Activated T-helper 17 cell treated with anti-CD3 and anti-CD28 coated beads, Interleukin-2, amount 50 U/mL, for 72 hours (primary cell): ENCODE results near the gene NDUFS2. TPM values are rescaled to one million over a fixed set of nuclear protein-coding genes. Genes with fewer than 3 reads are reported as not detected.

Experiments used
- ATAC-seq: fragments of 150-1000 bp; cut with Tn5 transposase; replicated peaks from 2 replicates; pipeline ENCODE4 v1.10.0; 2021; ENCODE audit warnings: mild to moderate bottlenecking, moderate library complexity
- H3K27ac Mint-ChIP-seq: one replicate; pipeline ENCODE4 v1.8.0; 2022; ENCODE audit warnings: mixed read lengths
- H3K27me3 Mint-ChIP-seq: one replicate; pipeline ENCODE4 v1.8.0; 2022; ENCODE audit warnings: mixed read lengths
- H3K36me3 Mint-ChIP-seq: one replicate; pipeline ENCODE4 v1.8.0; 2022; ENCODE audit warnings: low read depth, mild to moderate bottlenecking, mixed read lengths
- H3K4me1 Mint-ChIP-seq: one replicate; pipeline ENCODE4 v1.8.0; 2022; ENCODE audit warnings: mixed read lengths
- H3K4me3 Mint-ChIP-seq: one replicate; pipeline ENCODE4 v1.8.0; 2022; ENCODE audit warnings: mild to moderate bottlenecking, mixed read lengths
- H3K9me3 Mint-ChIP-seq: one replicate; pipeline ENCODE4 v1.8.0; 2022; ENCODE audit warnings: mixed read lengths
- total RNA-seq, 2 donors: library from RNA; stranded (reverse); gene quantifications; one replicate each; pipeline ENCODE4 v1.2.3, GENCODE V29; 2022

The NDUFS2 gene
- total RNA-seq, 2 donors from 2014 or later: 96.5 to 102 TPM

GRCh38 chr1:161196521-161197451 lies 5.4 kb upstream of the NDUFS2 start:
- no peak for ATAC-seq
- no peaks in the 10 kb centered on the region for H3K9me3 Mint-ChIP-seq
- H3K4me3 Mint-ChIP-seq: no peak overlapping the region
- H3K27me3 Mint-ChIP-seq: no peaks in the 10 kb centered on the region
- H3K4me1 Mint-ChIP-seq: peaks cover 21% of the 10 kb centered on the region
- H3K27ac Mint-ChIP-seq: no peak overlapping the region
- no peaks in the 10 kb centered on the region for H3K36me3 Mint-ChIP-seq

GRCh38 chr1:161197560-161198193 lies 4.5 kb upstream of the NDUFS2 start:
- H3K4me3 Mint-ChIP-seq: no peak overlapping the region
- no peaks in the 10 kb centered on the region for H3K9me3 Mint-ChIP-seq
- ATAC-seq: no peak
- H3K4me1 Mint-ChIP-seq: peaks cover 16% of the 10 kb centered on the region
- no peaks in the 10 kb centered on the region for H3K27me3 Mint-ChIP-seq
- H3K27ac Mint-ChIP-seq: no peak overlapping the region
- H3K36me3 Mint-ChIP-seq: peaks cover 7% of the 10 kb centered on the region

DNA sequence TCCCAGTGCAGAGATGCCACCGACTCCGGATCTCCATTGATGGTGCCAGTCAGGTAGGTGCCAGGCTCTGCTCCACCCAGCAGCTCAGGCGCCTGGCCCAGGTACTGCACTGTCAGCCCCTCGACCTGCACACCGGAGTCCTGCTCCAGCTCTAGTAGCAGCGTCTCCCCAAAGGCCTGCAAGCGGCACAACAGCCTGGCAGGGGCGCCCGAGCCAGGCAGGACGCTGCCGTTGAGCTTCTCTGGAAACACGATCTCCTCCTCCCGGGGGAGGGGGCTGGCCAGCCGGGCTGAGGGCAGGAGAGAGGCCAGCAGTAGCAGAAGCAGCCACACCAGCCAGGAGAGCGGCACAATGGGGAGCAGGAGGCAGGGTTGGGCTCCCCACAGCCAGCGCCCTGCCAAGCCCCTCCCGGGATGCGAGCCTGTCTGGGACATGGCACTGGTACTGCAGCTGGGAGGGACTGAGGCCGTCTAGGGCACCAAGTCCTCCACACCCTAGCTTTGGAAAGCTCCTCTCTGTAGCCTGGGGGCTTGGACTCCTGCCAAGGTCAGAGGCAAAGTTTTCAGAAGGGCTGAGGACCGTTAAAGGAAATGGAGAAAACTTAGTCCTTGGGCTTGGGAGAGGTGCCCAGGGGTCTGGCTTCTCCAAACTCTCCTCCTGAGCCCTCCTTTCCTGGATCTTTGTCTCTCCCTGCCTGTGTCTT lies 3.8 kb upstream of the NDUFS2 start:
- ATAC-seq: no peak
- Mint-ChIP-seq H3K36me3 (peaks cover 11% of the 10 kb centered on the region), H3K27me3 (no peaks in the 10 kb centered on the region), H3K4me1 (peaks cover 15% of the 10 kb centered on the region), H3K27ac (peak overlapping the region; percentile 89), H3K9me3 (no peaks in the 10 kb centered on the region), H3K4me3 (no peak overlapping the region)

GRCh38 chr1:161198897-161199431 lies 3.2 kb upstream of the NDUFS2 start, which contains the start of gene ADAMTS4:
TSS of gene ADAMTS4 (minus strand) at chr1:161199054. CDS start at chr1:161198627, 427 bp downstream.
- Mint-ChIP-seq H3K27me3 (no peaks in the 10 kb centered on the region), H3K36me3 (peaks cover 17% of the 10 kb centered on the region), H3K4me3 (peak within 1 kb of the TSS; percentile 86), H3K27ac (peak within 1 kb of the TSS; percentile 89), H3K9me3 (no peaks in the 10 kb centered on the region), H3K4me1 (peaks cover 18% of the 10 kb centered on the region)
- no peak for ATAC-seq

GRCh38 chr1:161199506-161200139 lies 2.5 kb upstream of the NDUFS2 start:
- Mint-ChIP-seq H3K9me3 (no peaks in the 10 kb centered on the region), H3K4me3 (peak overlapping the region; percentile 86), H3K36me3 (peaks cover 24% of the 10 kb centered on the region), H3K4me1 (peaks cover 25% of the 10 kb centered on the region), H3K27me3 (no peaks in the 10 kb centered on the region), H3K27ac (peak overlapping the region; percentile 89)
- ATAC-seq: no peak

- ATAC-seq: peak; percentile 4
- H3K4me3 Mint-ChIP-seq: peak overlapping the region; percentile 86
Observed at GRCh38 chr1:161200421-161200991, 1.7 kb upstream of the NDUFS2 start.

DNA sequence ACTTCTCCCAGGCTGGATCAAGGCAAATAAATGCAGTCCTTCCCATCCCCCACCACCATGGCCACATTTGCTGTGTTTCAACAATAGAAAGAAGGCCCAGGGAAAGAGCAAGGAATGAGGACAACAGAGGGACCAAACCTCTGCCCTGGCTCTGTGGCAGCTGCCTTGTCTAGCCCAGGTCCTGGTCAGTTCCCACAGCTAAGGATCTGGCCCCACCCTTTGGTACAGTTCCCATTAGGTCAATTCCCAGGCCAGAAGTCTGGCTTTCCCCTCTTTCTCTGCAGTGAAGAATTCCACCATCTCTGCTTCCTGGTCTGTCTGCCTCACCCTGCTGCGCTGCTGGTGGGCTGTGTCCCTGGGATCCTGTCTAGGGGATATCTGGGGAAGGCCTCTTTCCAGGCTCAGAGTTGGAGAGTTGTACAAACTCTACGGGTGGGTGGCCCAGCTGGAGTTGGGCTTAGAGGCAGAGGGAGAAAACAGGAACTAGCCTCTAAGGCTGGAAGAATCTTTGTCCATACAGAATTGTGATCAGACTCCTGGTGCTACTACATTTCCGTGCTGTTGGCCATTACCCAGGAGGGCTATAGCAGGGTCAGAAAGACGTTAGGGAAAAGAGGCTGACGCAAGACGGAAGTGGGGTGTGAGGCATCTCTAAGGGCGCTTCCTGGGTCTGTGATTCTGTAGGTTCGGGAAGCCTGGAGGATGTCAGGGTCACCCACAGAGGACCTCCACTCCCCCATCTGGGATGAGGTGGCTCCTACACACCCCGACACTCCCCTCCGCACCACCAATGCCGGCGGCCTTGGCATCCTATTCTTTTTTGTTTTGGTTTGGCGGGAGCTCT lies 953 bp upstream of the NDUFS2 start:
- Mint-ChIP-seq H3K4me1 (peaks cover 31% of the 10 kb centered on the region), H3K27ac (peak overlapping the region; percentile 89), H3K9me3 (no peaks in the 10 kb centered on the region), H3K36me3 (peaks cover 40% of the 10 kb centered on the region), H3K4me3 (peak overlapping the region; percentile 86), H3K27me3 (no peaks in the 10 kb centered on the region)
- ATAC-seq: no peak

More at GRCh38 chr1:161200421-161200991, 1.7 kb upstream of the NDUFS2 start:
- Mint-ChIP-seq H3K9me3 (no peaks in the 10 kb centered on the region), H3K27ac (peak overlapping the region; percentile 89), H3K36me3 (peaks cover 32% of the 10 kb centered on the region), H3K4me1 (peaks cover 31% of the 10 kb centered on the region), H3K27me3 (no peaks in the 10 kb centered on the region)

GRCh38 chr1:161206411-161207140 lies 4.4 kb downstream of the NDUFS2 start:
- H3K4me1 Mint-ChIP-seq: peaks cover 21% of the 10 kb centered on the region
- H3K27me3 Mint-ChIP-seq: no peaks in the 10 kb centered on the region
- H3K36me3 Mint-ChIP-seq: peaks cover 93% of the 10 kb centered on the region
- H3K4me3 Mint-ChIP-seq: no peak overlapping the region
- no peaks in the 10 kb centered on the region for H3K9me3 Mint-ChIP-seq
- no peak for ATAC-seq
- peak overlapping the region; percentile 72 for H3K27ac Mint-ChIP-seq

- H3K9me3 Mint-ChIP-seq: no peaks in the 10 kb centered on the region
- H3K27me3 Mint-ChIP-seq: no peaks in the 10 kb centered on the region
- peaks cover 21% of the 10 kb centered on the region for H3K4me1 Mint-ChIP-seq
- H3K36me3 Mint-ChIP-seq: peaks cover 97% of the 10 kb centered on the region
- no peak overlapping the region for H3K4me3 Mint-ChIP-seq
- ATAC-seq: no peak
- H3K27ac Mint-ChIP-seq: no peak overlapping the region
Observed at GRCh38 chr1:161207173-161207572, 5.0 kb downstream of the NDUFS2 start.

GRCh38 chr1:161209790-161210409 lies 7.7 kb downstream of the NDUFS2 start:
- peaks cover 11% of the 10 kb centered on the region for H3K4me1 Mint-ChIP-seq
- no peaks in the 10 kb centered on the region for H3K27me3 Mint-ChIP-seq
- peak; percentile 86 for ATAC-seq
- no peak overlapping the region for H3K4me3 Mint-ChIP-seq
- no peaks in the 10 kb centered on the region for H3K9me3 Mint-ChIP-seq
- H3K27ac Mint-ChIP-seq: no peak overlapping the region
- peaks cover 100% of the 10 kb centered on the region for H3K36me3 Mint-ChIP-seq

DNA sequence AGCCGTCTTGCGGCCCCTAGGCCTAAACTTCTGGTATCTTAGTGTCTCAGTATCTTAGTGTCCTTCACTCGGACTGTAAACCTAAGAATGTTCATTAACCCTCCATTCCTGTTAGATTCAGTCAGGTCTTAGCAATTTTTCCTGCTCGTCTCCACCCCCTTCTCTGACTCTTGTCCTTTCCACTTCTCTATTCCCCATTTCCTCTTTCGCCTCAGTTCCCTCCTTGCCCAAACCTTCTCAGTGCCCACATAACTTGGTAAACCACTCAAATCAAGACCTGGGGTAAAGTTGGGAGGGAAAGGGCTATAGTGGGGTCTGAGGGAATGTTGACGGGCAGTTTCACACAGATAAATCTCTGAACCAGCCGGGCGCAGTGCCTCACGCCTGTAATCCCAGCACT lies 12.2 kb downstream of the NDUFS2 start:
- no peaks in the 10 kb centered on the region for H3K27me3 Mint-ChIP-seq
- ATAC-seq: no peak
- no peaks in the 10 kb centered on the region for H3K9me3 Mint-ChIP-seq
- H3K27ac Mint-ChIP-seq: no peak overlapping the region
- peaks cover 60% of the 10 kb centered on the region for H3K36me3 Mint-ChIP-seq
- peaks cover 11% of the 10 kb centered on the region for H3K4me1 Mint-ChIP-seq
- no peak overlapping the region for H3K4me3 Mint-ChIP-seq

- no peak for ATAC-seq
- peaks cover 53% of the 10 kb centered on the region for H3K36me3 Mint-ChIP-seq
- no peak within 1 kb of the TSS for H3K4me3 Mint-ChIP-seq
- no peak within 1 kb of the TSS for H3K27ac Mint-ChIP-seq
- H3K9me3 Mint-ChIP-seq: no peaks in the 10 kb centered on the region
- H3K27me3 Mint-ChIP-seq: no peaks in the 10 kb centered on the region
- H3K4me1 Mint-ChIP-seq: peaks cover 8% of the 10 kb centered on the region
Observed at GRCh38 chr1:161215076-161215475, 12.9 kb downstream of the NDUFS2 start, which contains the start of gene FCER1G. TSS of gene FCER1G (plus strand) at chr1:161215295. CDS start at chr1:161215322, 27 bp downstream.
